Measurements from ENCODE around the gene TTC38.

DNA sequence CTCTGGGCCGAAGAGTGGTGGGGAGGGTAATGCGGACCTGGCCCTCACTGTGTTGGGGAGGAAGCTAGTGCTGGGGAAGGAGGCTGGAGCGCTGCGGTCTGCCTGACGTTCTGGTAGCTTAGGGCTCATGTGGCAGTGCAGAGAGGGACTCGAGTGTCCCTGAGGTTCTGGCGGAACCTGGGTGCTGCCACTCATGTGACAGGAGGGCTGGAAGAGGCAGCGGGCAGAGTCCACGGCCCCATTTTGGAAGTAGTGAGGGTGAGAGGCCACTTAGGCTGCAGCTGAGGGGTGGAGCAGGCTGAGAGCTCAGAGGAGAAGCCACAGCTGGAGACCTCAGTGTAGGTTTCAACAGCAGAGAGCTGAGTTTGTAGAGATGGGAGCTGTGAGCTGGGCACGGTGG lies 51.5 kb downstream of the TTC38 start:
- TF ChIP-seq, protein P1, sequence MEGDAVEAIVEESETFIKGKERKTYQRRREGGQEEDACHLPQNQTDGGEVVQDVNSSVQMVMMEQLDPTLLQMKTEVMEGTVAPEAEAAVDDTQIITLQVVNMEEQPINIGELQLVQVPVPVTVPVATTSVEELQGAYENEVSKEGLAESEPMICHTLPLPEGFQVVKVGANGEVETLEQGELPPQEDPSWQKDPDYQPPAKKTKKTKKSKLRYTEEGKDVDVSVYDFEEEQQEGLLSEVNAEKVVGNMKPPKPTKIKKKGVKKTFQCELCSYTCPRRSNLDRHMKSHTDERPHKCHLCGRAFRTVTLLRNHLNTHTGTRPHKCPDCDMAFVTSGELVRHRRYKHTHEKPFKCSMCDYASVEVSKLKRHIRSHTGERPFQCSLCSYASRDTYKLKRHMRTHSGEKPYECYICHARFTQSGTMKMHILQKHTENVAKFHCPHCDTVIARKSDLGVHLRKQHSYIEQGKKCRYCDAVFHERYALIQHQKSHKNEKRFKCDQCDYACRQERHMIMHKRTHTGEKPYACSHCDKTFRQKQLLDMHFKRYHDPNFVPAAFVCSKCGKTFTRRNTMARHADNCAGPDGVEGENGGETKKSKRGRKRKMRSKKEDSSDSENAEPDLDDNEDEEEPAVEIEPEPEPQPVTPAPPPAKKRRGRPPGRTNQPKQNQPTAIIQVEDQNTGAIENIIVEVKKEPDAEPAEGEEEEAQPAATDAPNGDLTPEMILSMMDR (IDR thresholded peaks at IDR 0.05): no peak
- TF ChIP-seq POLR2A (IDR thresholded peaks at IDR 0.05): no peak

Measured in testis (tissue), 2 donors.